H9 (cell line): ENCODE measurements around the gene SPINK2. TPM values are rescaled to one million over a fixed set of nuclear protein-coding genes. Genes with fewer than 3 reads are reported as not detected.
A peak's percentile ranks its signal among the peaks of the same experiment; 100 is the strongest.

Source experiments
- DNase-seq: peaks from one replicate; pipeline ENCODE4 v3.0.0-alpha.2; 2017
- H2AFZ ChIP-seq: one replicate; pipeline ENCODE4 v1.6.1; 2013; ENCODE audit warnings: mild to moderate bottlenecking, low read length, control low read depth, moderate library complexity
- H2AK5ac ChIP-seq: 2 replicates; pipeline ENCODE4 v1.6.1; 2013; ENCODE audit warnings: low read length, control low read depth, mixed read lengths; ENCODE audit not compliant: insufficient read length
- H2BK120ac ChIP-seq: one replicate; pipeline ENCODE4 v1.6.1; 2013; ENCODE audit warnings: low read depth, mild to moderate bottlenecking, low read length, control low read depth, inconsistent platforms; ENCODE audit not compliant: poor library complexity, severe bottlenecking
- H2BK12ac ChIP-seq: 2 replicates; pipeline ENCODE4 v1.6.1; 2013; ENCODE audit warnings: low read length, control low read depth, mixed read lengths, low read depth; ENCODE audit not compliant: insufficient read length
- H2BK15ac ChIP-seq: 2 replicates; pipeline ENCODE4 v1.6.1; 2013; ENCODE audit warnings: low read depth, low read length, control low read depth
- H2BK20ac ChIP-seq: one replicate; pipeline ENCODE4 v1.6.1; 2013; ENCODE audit warnings: low read depth, mild to moderate bottlenecking, low read length, control low read depth, inconsistent platforms; ENCODE audit not compliant: poor library complexity, severe bottlenecking
- H2BK5ac ChIP-seq: 2 replicates; pipeline ENCODE4 v1.6.1; 2013; ENCODE audit warnings: low read length, control low read depth, mixed read lengths; ENCODE audit not compliant: insufficient read length
- H3K14ac ChIP-seq: 2 replicates; pipeline ENCODE4 v1.6.1; 2013; ENCODE audit warnings: low read length, control low read depth; ENCODE audit not compliant: insufficient read depth
- H3K18ac ChIP-seq: 2 replicates; pipeline ENCODE4 v1.6.1; 2013; ENCODE audit warnings: low read depth, mild to moderate bottlenecking, mixed read lengths, low read length, control low read depth; ENCODE audit not compliant: insufficient read length
- H3K23ac ChIP-seq: 2 replicates; pipeline ENCODE4 v1.6.1; 2013; ENCODE audit warnings: low read length, control low read depth, mixed read lengths, low read depth; ENCODE audit not compliant: insufficient read length
- H3K23me2 ChIP-seq: 2 replicates; pipeline ENCODE4 v1.6.1; 2013; ENCODE audit warnings: low read depth, mild to moderate bottlenecking, mixed read lengths, low read length, control low read depth; ENCODE audit not compliant: insufficient read length, poor library complexity, severe bottlenecking
- H3K27ac ChIP-seq: 2 replicates; pipeline ENCODE4 v1.5.1; 2013; ENCODE audit warnings: low read length, control low read depth, mixed read lengths, low read depth; ENCODE audit not compliant: insufficient read length
- H3K27me3 ChIP-seq: 2 replicates; pipeline ENCODE4 v1.6.1; 2013; ENCODE audit warnings: low read length, control low read depth, inconsistent platforms; ENCODE audit not compliant: insufficient read depth
- H3K4ac ChIP-seq: 2 replicates; pipeline ENCODE4 v1.6.1; 2013; ENCODE audit warnings: low read depth, mild to moderate bottlenecking, control low read depth, inconsistent platforms, low read length, moderate library complexity
- H3K4me1 ChIP-seq: 2 replicates; pipeline ENCODE4 v1.6.1; 2013; ENCODE audit warnings: low read length, control low read depth, inconsistent platforms; ENCODE audit not compliant: insufficient read depth
- H3K4me2 ChIP-seq: 2 replicates; pipeline ENCODE4 v1.6.1; 2013; ENCODE audit warnings: low read length, control low read depth, mixed read lengths; ENCODE audit not compliant: insufficient read length, insufficient read depth
- H3K56ac ChIP-seq: 2 replicates; pipeline ENCODE4 v1.6.1; 2013; ENCODE audit warnings: low read depth, mild to moderate bottlenecking, mixed read lengths, low read length, control low read depth; ENCODE audit not compliant: insufficient read length
- H3K79me1 ChIP-seq: 2 replicates; pipeline ENCODE4 v1.6.1; 2013; ENCODE audit warnings: low read depth, mild to moderate bottlenecking, moderate library complexity, low read length, control low read depth, inconsistent platforms; ENCODE audit not compliant: insufficient read depth, poor library complexity, severe bottlenecking
- H3K79me2 ChIP-seq: 2 replicates; pipeline ENCODE4 v1.6.1; 2013; ENCODE audit warnings: low read length, control low read depth, inconsistent platforms; ENCODE audit not compliant: insufficient read depth
- H3K9ac ChIP-seq: 2 replicates; pipeline ENCODE4 v1.6.1; 2013; ENCODE audit warnings: low read length, control low read depth, mixed read lengths; ENCODE audit not compliant: insufficient read length; ENCODE audit errors: extremely low read depth
- H3K9me3 ChIP-seq: one replicate; pipeline ENCODE4 v1.6.1; 2013; ENCODE audit warnings: low read depth, low read length, inconsistent platforms; ENCODE audit not compliant: control insufficient read depth
- H3T11ph ChIP-seq: one replicate; pipeline ENCODE4 v1.6.1; 2013; ENCODE audit warnings: mild to moderate bottlenecking, low read length, control low read depth, inconsistent platforms
- H4K20me1 ChIP-seq: one replicate; pipeline ENCODE4 v1.6.1; 2013; ENCODE audit not compliant: control insufficient read depth, insufficient read length, insufficient read depth
- H4K5ac ChIP-seq: 2 replicates; pipeline ENCODE4 v1.6.1; 2013; ENCODE audit warnings: low read depth, mild to moderate bottlenecking, mixed read lengths, low read length, control low read depth; ENCODE audit not compliant: insufficient read length
- H4K8ac ChIP-seq: replicated peaks from 2 replicates; pipeline ENCODE4 v1.6.1; 2013; ENCODE audit warnings: low read length, control low read depth, mixed read lengths, low read depth; ENCODE audit not compliant: insufficient read length
- H4K91ac ChIP-seq: 2 replicates; pipeline ENCODE4 v1.6.1; 2013; ENCODE audit warnings: low read depth, mild to moderate bottlenecking, moderate library complexity, mixed read lengths, low read length, control low read depth; ENCODE audit not compliant: insufficient read length
- H3K27ac Mint-ChIP-seq, 3 experiments: 2 replicates in 2 of 3; 3 replicates in 1 of 3; pipeline ENCODE4 v1.8.0; 2020 to 2021; ENCODE audit warnings: mixed read lengths in 3 of 3, mild to moderate bottlenecking in 1 of 3, moderate library complexity in 1 of 3
- H3K27me3 Mint-ChIP-seq: 2 replicates; pipeline ENCODE4 v1.8.0; 2021; ENCODE audit warnings: low read depth, mild to moderate bottlenecking, moderate library complexity, mixed read lengths
- H3K36me3 Mint-ChIP-seq, 3 experiments: 2 replicates in 2 of 3; 3 replicates in 1 of 3; pipeline ENCODE4 v1.8.0; 2020 to 2021; ENCODE audit warnings: low read depth in 3 of 3, mixed read lengths in 3 of 3; ENCODE audit not compliant: insufficient read depth in 1 of 3
- H3K4me1 Mint-ChIP-seq, 2 experiments: 2 replicates each; pipeline ENCODE4 v1.8.0; 2020; ENCODE audit warnings: mixed read lengths in 2 of 2
- H3K4me3 Mint-ChIP-seq, 2 experiments: 2 replicates in 1 of 2; 3 replicates in 1 of 2; pipeline ENCODE4 v1.8.0; 2020 to 2021; ENCODE audit warnings: mild to moderate bottlenecking in 2 of 2, mixed read lengths in 2 of 2, moderate library complexity in 1 of 2
- H3K9me3 Mint-ChIP-seq, 2 experiments: 2 replicates in 1 of 2; 3 replicates in 1 of 2; pipeline ENCODE4 v1.8.0; 2020; ENCODE audit warnings: mild to moderate bottlenecking in 2 of 2, mixed read lengths in 2 of 2, moderate library complexity in 1 of 2
- CTCF ChIP-seq: fragments of 200-600 bp; sonication (generic); conservative IDR thresholded peaks from 3 replicates; pipeline ENCODE4 v1.8.0; 2021; ENCODE audit warnings: antibody characterized with exemption, mild to moderate bottlenecking
- WGBS: extraction: QIAGEN DNeasy Blood & Tissue Kit; methylation state at CpG from one replicate; pipeline ENCODE4 v1.1.7; 2013; ENCODE audit warnings: missing lambda C conversion rate, low lambda C conversion rate, mixed read lengths; ENCODE audit not compliant: insufficient read length; ENCODE audit errors: extremely low coverage; 5-methylcytosine and 5-hydroxymethylcytosine counted together
- total RNA-seq: library from RNA; stranded (reverse); gene quantifications from 2 replicates; pipeline ENCODE4 v1.2.1, GENCODE V29; 2021

SPINK2 gene
- total RNA-seq, 1 experiment from 2014 or later: 0.44 TPM

- WGBS: no CpG with 5 or more reads among the region's 3 CpGs
- H3K79me2 ChIP-seq: no peaks in the 10 kb centered on the region
Observed at GRCh38 chr4:56796211-56796610, 25.3 kb downstream of the SPINK2 start.

More at GRCh38 chr4:56796211-56796610, 25.3 kb downstream of the SPINK2 start:
- no peaks in the 10 kb centered on the region for H3K4me1 ChIP-seq
- no peak overlapping the region for H3K56ac ChIP-seq
- no peak overlapping the region for H3K18ac ChIP-seq
- Mint-ChIP-seq H3K27ac (0 out of 7 replicates have a peak overlapping the region, but pooled peaks of 1 of the 3 experiments have one; percentile 54), H3K4me1 (peaks cover 0 to 3% of the 10 kb centered on the region in 2 experiments; a peak in 2 of 4 replicates), H3K4me3 (no peak overlapping the region), H3K27me3 (peaks cover 28% of the 10 kb centered on the region), H3K9me3 (no peaks in the 10 kb centered on the region), H3K36me3 (no peaks in the 10 kb centered on the region)
- H2BK20ac ChIP-seq: no peak overlapping the region
- no peak overlapping the region for H2BK15ac ChIP-seq
- H3K23me2 ChIP-seq: no peaks in the 10 kb centered on the region
- no peak for DNase-seq
- H2AK5ac ChIP-seq: no peak overlapping the region
- no peak overlapping the region for H3K23ac ChIP-seq
- H4K5ac ChIP-seq: no peak overlapping the region
- H3K4me2 ChIP-seq: no peak overlapping the region
- no peak overlapping the region for H3K27ac ChIP-seq
- H2BK12ac ChIP-seq: no peak overlapping the region
- no peak overlapping the region for H3T11ph ChIP-seq
- H2AFZ ChIP-seq: no peak overlapping the region
- H3K4ac ChIP-seq: no peak overlapping the region
- H3K79me1 ChIP-seq: no peaks in the 10 kb centered on the region
- H3K27me3 ChIP-seq: no peaks in the 10 kb centered on the region; the same call in 1 of the 2 replicates
- H2BK5ac ChIP-seq: no peak overlapping the region
- H4K91ac ChIP-seq: no peak overlapping the region
- no peaks in the 10 kb centered on the region for H3K9me3 ChIP-seq
- TF ChIP-seq CTCF: no peak
- no peak overlapping the region for H4K8ac ChIP-seq
- H2BK120ac ChIP-seq: no peak overlapping the region
- no peak overlapping the region for H3K14ac ChIP-seq
- no peak overlapping the region for H3K9ac ChIP-seq
- H4K20me1 ChIP-seq: no peaks in the 10 kb centered on the region
